HepG2 (cell line): ENCODE measurements around the gene CLEC16A. TPM values are rescaled to one million over a fixed set of nuclear protein-coding genes. Genes with fewer than 3 reads are reported as not detected.

Experiments used
- ATAC-seq: fragments of 200-7000 bp; cut with Tn5 transposase; 3 replicates; pipeline ENCODE4 v1.9.1; 2020; ENCODE audit warnings: mild to moderate bottlenecking, moderate library complexity
- BruUV-seq: library from RNA; stranded (reverse); fragments of 400-500 nt; replicated peaks from 2 replicates; lab custom pipeline; 2021; lab: Mats Ljungman, UMichigan
- CTCF ChIA-PET: fragments of 300-600 bp; formaldehyde crosslinking; extraction: SDS; loops from one replicate; lab custom pipeline; 2021; ENCODE audit warnings: low total read pairs, inconsistent platforms, low intra/inter-chr PET ratio; lab: Yijun Ruan, JAX
- POLR2A ChIA-PET: fragments of 350-600 bp; sonication (Branson Sonifier 250); formaldehyde crosslinking; loops from one replicate; lab custom pipeline; 2020; ENCODE audit warnings: antibody characterized with exemption, inconsistent platforms; lab: Yijun Ruan, JAX
- DNase-seq: peaks from one replicate; pipeline ENCODE4 v3.0.0-alpha.2; 2015; ENCODE audit warnings: low spot score
- FAIRE-seq: peaks from 3 replicates; lab custom pipeline; 2011; peaks lifted over from hg19 to GRCh38; lab: Jason Lieb, UNC
- H2AFZ ChIP-seq: one replicate; pipeline ENCODE4 v1.6.1; 2011; ENCODE audit warnings: low read length, inconsistent platforms
- H3K27ac ChIP-seq: fragments of 300-600 bp; 3 replicates; pipeline ENCODE4 v1.8.0; 2011; ENCODE audit warnings: mixed run types, mild to moderate bottlenecking, mixed read lengths, low read length, inconsistent platforms; ENCODE audit not compliant: insufficient read depth; ENCODE audit errors: extremely low read length
- H3K27me3 ChIP-seq, 2 experiments: fragments of 200-600 bp in 1 of 2; 2 replicates in 1 of 2; 3 replicates in 1 of 2; pipeline versions ENCODE4 v1.6.0 to v1.8.0; 2011; ENCODE audit warnings: low read length in 2 of 2, mild to moderate bottlenecking in 2 of 2, moderate library complexity in 2 of 2, inconsistent platforms in 1 of 2; ENCODE audit not compliant: insufficient read depth in 2 of 2, control insufficient read depth in 1 of 2
- H3K36me3 ChIP-seq, 2 experiments: fragments of 200-600 bp in 1 of 2; replicated peaks in 1 of 2; 2 replicates in 1 of 2; 3 replicates in 1 of 2; pipeline versions ENCODE4 v1.5.1 to v1.8.0; 2011; ENCODE audit warnings: low read length in 2 of 2, inconsistent platforms in 1 of 2; ENCODE audit not compliant: insufficient read depth in 2 of 2, control insufficient read depth in 1 of 2
- H3K4me1 ChIP-seq: 2 replicates; pipeline ENCODE4 v1.5.1; 2012; ENCODE audit warnings: low read length, inconsistent platforms; ENCODE audit not compliant: insufficient read depth
- H3K4me2 ChIP-seq: 2 replicates; pipeline ENCODE4 v1.6.0; 2011; ENCODE audit warnings: low read depth, low read length, inconsistent platforms
- H3K4me3 ChIP-seq, 3 experiments: fragments of 200-600 bp in 1 of 3; sonication (generic), shearing (Covaris generic) in 1 of 3; replicated peaks in 1 of 3; 2 replicates each; pipeline ENCODE4 v1.5.1; 2011 to 2016; ENCODE audit warnings: low read length in 3 of 3, inconsistent platforms in 2 of 3, low read depth in 2 of 3, mild to moderate bottlenecking in 2 of 3, control low read depth in 1 of 3, mixed read lengths in 1 of 3; ENCODE audit not compliant: insufficient read depth in 1 of 3
- H3K79me2 ChIP-seq: one replicate; pipeline ENCODE4 v1.6.1; 2011; ENCODE audit warnings: low read length, inconsistent platforms; ENCODE audit not compliant: insufficient read depth
- H3K9ac ChIP-seq: 2 replicates; pipeline ENCODE4 v1.6.0; 2011; ENCODE audit warnings: mild to moderate bottlenecking, low read depth, low read length, inconsistent platforms; ENCODE audit not compliant: insufficient read depth
- H3K9me3 ChIP-seq: 2 replicates; pipeline ENCODE4 v1.5.1; 2012; ENCODE audit warnings: mild to moderate bottlenecking, low read length
- H4K20me1 ChIP-seq: 2 replicates; pipeline ENCODE4 v1.6.0; 2011; ENCODE audit warnings: inconsistent platforms, mild to moderate bottlenecking, low read length, moderate library complexity; ENCODE audit not compliant: insufficient read depth
- ARNT2 ChIP-seq: sonication (generic); formaldehyde crosslinking; IDR thresholded peaks from 2 replicates; pipeline ENCODE4 v1.8.0; 2022; ENCODE audit warnings: mild to moderate bottlenecking, low read depth, missing genetic modification reagents, moderate library complexity
- MAX ChIP-seq: IDR thresholded peaks from 2 replicates; pipeline ENCODE4 v1.6.1; 2012; ENCODE audit warnings: inconsistent platforms
- PAF1 ChIP-seq: IDR thresholded peaks from 2 replicates; pipeline ENCODE4 v1.6.1; 2016; ENCODE audit warnings: missing genetic modification reagents, missing compliant biosample characterization
- TBX3 ChIP-seq: fragments of 450-650 bp; IDR thresholded peaks from 2 replicates; pipeline ENCODE4 v1.6.1; 2017; ENCODE audit warnings: antibody characterized with exemption, mild to moderate bottlenecking, inconsistent platforms, borderline replicate concordance
- TFDP1 ChIP-seq: IDR thresholded peaks from 2 replicates; pipeline ENCODE4 v1.6.1; 2016; ENCODE audit warnings: missing compliant biosample characterization, missing genetic modification reagents, borderline replicate concordance
- ZMAT3 ChIP-seq: sonication (generic); formaldehyde crosslinking; conservative IDR thresholded peaks from 2 replicates; pipeline ENCODE4 v1.7.0; 2021; ENCODE audit warnings: missing genetic modification reagents
- ZMYM2 ChIP-seq: sonication (generic); formaldehyde crosslinking; IDR thresholded peaks from 2 replicates; pipeline ENCODE4 v1.8.0; 2022; ENCODE audit warnings: mild to moderate bottlenecking, missing genetic modification reagents
- ZNF142 ChIP-seq: sonication (generic); formaldehyde crosslinking; IDR thresholded peaks from 2 replicates; pipeline ENCODE4 v1.4.0; 2020; ENCODE audit warnings: missing genetic modification reagents
- ZSCAN31 ChIP-seq: sonication (generic); formaldehyde crosslinking; IDR thresholded peaks from 2 replicates; pipeline ENCODE4 v1.5.0; 2020; ENCODE audit warnings: low read depth, mild to moderate bottlenecking, missing genetic modification reagents
- WGBS: methylation state at CpG from one replicate; pipeline ENCODE4 v1.1.6; 2017; ENCODE audit warnings: low lambda C conversion rate; 5-methylcytosine and 5-hydroxymethylcytosine counted together
- in situ Hi-C: cut with HindIII; loops from 2 replicates; pipeline ENCODE4 v1.10.0; 2017; ENCODE audit warnings: low pct_unique_long_range_greater_than_20kb; ENCODE audit not compliant: extremely low pct_ligation_motif_present
- intact Hi-C: fragments of 100-400 bp; cut with micrococcal nuclease; formaldehyde crosslinking; loops from one replicate; pipeline ENCODE4 v1.10.0; 2022; ENCODE audit not compliant: unreplicated experiment
- polyA plus RNA-seq, 8 experiments: library from polyadenylated mRNA; depleted of rRNA in 3 of 8; stranded (reverse) in 7 of 8; unstranded in 1 of 8; fragments of >200 nt; fragmentation: Illumina TruSeq in 4 of 8; extraction: Trizol in 4 of 8; gene quantifications; 2 replicates each; pipeline versions ENCODE4 v1.2.1 to v1.2.3, GENCODE V29; 2011 to 2016; ENCODE audit warnings: low read depth in 4 of 8, missing spikeins in 1 of 8, mixed read lengths in 1 of 8; ENCODE audit not compliant: insufficient read depth in 1 of 8
- total RNA-seq, 5 experiments: library from RNA; depleted of rRNA; stranded (reverse); fragments of >200 nt; fragmentation: Illumina TruSeq; extraction: Trizol; gene quantifications; 2 replicates each; pipeline ENCODE4 v1.2.3, GENCODE V29; 2016; ENCODE audit warnings: low read depth in 1 of 5
- TF ChIP-seq, protein P1 (sequence below): sonication (generic); formaldehyde crosslinking; IDR thresholded peaks from 2 replicates; pipeline ENCODE4 v1.4.0; 2020; ENCODE audit warnings: mild to moderate bottlenecking, missing genetic modification reagents
- TF ChIP-seq, protein P2 (sequence below): sonication (generic); formaldehyde crosslinking; IDR thresholded peaks from 2 replicates; pipeline ENCODE4 v1.5.0; 2020; ENCODE audit warnings: mild to moderate bottlenecking, missing genetic modification reagents

Gene CLEC16A
- total and polyA plus RNA-seq, 2 of the 13 experiments (the other 11 are each of a cell fraction or from before 2014, with no cell fraction given): 8.5 to 10.3 TPM

GRCh38 chr16:11231367-11231970 is 287.1 kb downstream of the CLEC16A start:
- peaks cover 29% of the 10 kb centered on the region for H3K4me1 ChIP-seq
- H3K9ac ChIP-seq: peak overlapping the region; percentile 38; the same call in 1 of the 2 replicates
- ATAC-seq (no peak), FAIRE-seq (no peak), DNase-seq (no peak)
- POLR2A ChIA-PET: interaction anchor here (1.1 kb wide), 1 partner anchor 24 kb away, joined by 3 read pairs; no protein-coding TSS in a partner anchor
- no peaks in the 10 kb centered on the region for H3K9me3 ChIP-seq
- peaks cover 1 to 18% of the 10 kb centered on the region in 2 experiments; a peak in 3 of 5 replicates for H3K27me3 ChIP-seq
- no TSS peak for BruUV-seq
- no peak overlapping the region for H3K27ac ChIP-seq
- no peaks in the 10 kb centered on the region for H3K79me2 ChIP-seq
- H3K4me2 ChIP-seq: peak overlapping the region; percentile 49; the same call in 1 of the 2 replicates
- 17% methylated on average over 10 of the region's 10 CpGs for WGBS
- H2AFZ ChIP-seq: peak overlapping the region; percentile 73
- no peaks in the 10 kb centered on the region for H3K36me3 ChIP-seq
- in situ Hi-C loops (no loop called here), intact Hi-C loops (no loop called here)
- peak overlapping the region in 1 of 3 experiments; percentile 27; a peak in 2 of 6 replicates for H3K4me3 ChIP-seq
- CTCF ChIA-PET: no interaction called here
- H4K20me1 ChIP-seq: no peaks in the 10 kb centered on the region
- TF ChIP-seq, protein P1, sequence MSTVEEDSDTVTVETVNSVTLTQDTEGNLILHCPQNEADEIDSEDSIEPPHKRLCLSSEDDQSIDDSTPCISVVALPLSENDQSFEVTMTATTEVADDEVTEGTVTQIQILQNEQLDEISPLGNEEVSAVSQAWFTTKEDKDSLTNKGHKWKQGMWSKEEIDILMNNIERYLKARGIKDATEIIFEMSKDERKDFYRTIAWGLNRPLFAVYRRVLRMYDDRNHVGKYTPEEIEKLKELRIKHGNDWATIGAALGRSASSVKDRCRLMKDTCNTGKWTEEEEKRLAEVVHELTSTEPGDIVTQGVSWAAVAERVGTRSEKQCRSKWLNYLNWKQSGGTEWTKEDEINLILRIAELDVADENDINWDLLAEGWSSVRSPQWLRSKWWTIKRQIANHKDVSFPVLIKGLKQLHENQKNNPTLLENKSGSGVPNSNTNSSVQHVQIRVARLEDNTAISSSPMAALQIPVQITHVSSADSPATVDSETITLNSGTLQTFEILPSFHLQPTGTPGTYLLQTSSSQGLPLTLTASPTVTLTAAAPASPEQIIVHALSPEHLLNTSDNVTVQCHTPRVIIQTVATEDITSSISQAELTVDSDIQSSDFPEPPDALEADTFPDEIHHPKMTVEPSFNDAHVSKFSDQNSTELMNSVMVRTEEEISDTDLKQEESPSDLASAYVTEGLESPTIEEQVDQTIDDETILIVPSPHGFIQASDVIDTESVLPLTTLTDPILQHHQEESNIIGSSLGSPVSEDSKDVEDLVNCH (CRISPR knock-in tag): no peak
- TF ChIP-seq PAF1 (CRISPR knock-in tag) (no peak), MAX (peak; percentile 31; the same call in 1 of the 2 replicates), ZSCAN31 (CRISPR knock-in tag) (no peak), ZMAT3 (CRISPR knock-in tag) (no peak), TFDP1 (peak; percentile 25; the same call in 1 of the 2 replicates), TBX3 (no peak), ZMYM2 (CRISPR knock-in tag) (0 out of 2 replicates have a peak, but pooled peaks have one; percentile 23), ZNF142 (CRISPR knock-in tag) (no peak), ARNT2 (CRISPR knock-in tag) (no peak)
- TF ChIP-seq, protein P2, sequence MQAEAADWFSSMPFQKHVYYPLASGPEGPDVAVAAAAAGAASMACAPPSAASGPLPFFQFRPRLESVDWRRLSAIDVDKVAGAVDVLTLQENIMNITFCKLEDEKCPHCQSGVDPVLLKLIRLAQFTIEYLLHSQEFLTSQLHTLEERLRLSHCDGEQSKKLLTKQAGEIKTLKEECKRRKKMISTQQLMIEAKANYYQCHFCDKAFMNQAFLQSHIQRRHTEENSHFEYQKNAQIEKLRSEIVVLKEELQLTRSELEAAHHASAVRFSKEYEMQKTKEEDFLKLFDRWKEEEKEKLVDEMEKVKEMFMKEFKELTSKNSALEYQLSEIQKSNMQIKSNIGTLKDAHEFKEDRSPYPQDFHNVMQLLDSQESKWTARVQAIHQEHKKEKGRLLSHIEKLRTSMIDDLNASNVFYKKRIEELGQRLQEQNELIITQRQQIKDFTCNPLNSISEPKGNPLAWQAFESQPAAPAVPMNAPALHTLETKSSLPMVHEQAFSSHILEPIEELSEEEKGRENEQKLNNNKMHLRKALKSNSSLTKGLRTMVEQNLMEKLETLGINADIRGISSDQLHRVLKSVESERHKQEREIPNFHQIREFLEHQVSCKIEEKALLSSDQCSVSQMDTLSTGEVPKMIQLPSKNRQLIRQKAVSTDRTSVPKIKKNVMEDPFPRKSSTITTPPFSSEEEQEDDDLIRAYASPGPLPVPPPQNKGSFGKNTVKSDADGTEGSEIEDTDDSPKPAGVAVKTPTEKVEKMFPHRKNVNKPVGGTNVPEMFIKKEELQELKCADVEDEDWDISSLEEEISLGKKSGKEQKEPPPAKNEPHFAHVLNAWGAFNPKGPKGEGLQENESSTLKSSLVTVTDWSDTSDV (CRISPR knock-in tag): no peak
